K562 (cell line): ENCODE measurements around the gene CWC22. TPM values are rescaled to one million over a fixed set of nuclear protein-coding genes. Genes with fewer than 3 reads are reported as not detected.

Experiments used
- CREB5 ChIP-seq: fragments of 250-450 bp; sonication (Bioruptor Pico); IDR thresholded peaks from 2 replicates; pipeline ENCODE4 v1.5.0; 2020; ENCODE audit warnings: mild to moderate bottlenecking
- DEAF1 ChIP-seq: fragments of 450-650 bp; formaldehyde crosslinking; IDR thresholded peaks from 2 replicates; pipeline ENCODE4 v1.4.0; 2020; ENCODE audit warnings: mild to moderate bottlenecking, moderate library complexity
- HEY1 ChIP-seq: fragments of 250-450 bp; sonication (Bioruptor Pico); IDR thresholded peaks from 2 replicates; pipeline ENCODE4 v1.5.0; 2020; ENCODE audit warnings: mild to moderate bottlenecking, moderate library complexity, borderline replicate concordance
- HNRNPL ChIP-seq: fragments of 200-400 bp; formaldehyde crosslinking; IDR thresholded peaks from 2 replicates; pipeline ENCODE4 v1.6.1; 2017; ENCODE audit warnings: low read depth, mild to moderate bottlenecking, low read length
- SIX5 ChIP-seq, 2 experiments: IDR thresholded peaks; 2 replicates each; pipeline ENCODE4 v1.6.1; 2011; ENCODE audit warnings: low read length in 2 of 2, borderline replicate concordance in 1 of 2, low read depth in 1 of 2, mild to moderate bottlenecking in 1 of 2, moderate library complexity in 1 of 2; ENCODE audit not compliant: insufficient read depth in 1 of 2
- U2AF2 ChIP-seq: fragments of 200-400 bp; formaldehyde crosslinking; optimal IDR thresholded peaks from 2 replicates; pipeline ENCODE3; 2017; ENCODE audit warnings: low read depth, mild to moderate bottlenecking, low read length
- ZBTB40 ChIP-seq, 2 experiments: fragments of 450-650 bp in 1 of 2; sonication (generic) in 1 of 2; formaldehyde crosslinking in 1 of 2; IDR thresholded peaks; 2 replicates each; pipeline versions ENCODE4 v1.7.1 to v1.9.0; 2016 to 2022; ENCODE audit warnings: inconsistent platforms in 1 of 2, mild to moderate bottlenecking in 1 of 2, missing genetic modification reagents in 1 of 2
- polyA plus RNA-seq, 8 experiments: library from polyadenylated mRNA; depleted of rRNA in 4 of 8; stranded (reverse) in 5 of 8; unstranded in 3 of 8; fragments of >200 nt; fragmentation: Nextera tagmentation in 2 of 8; fragmentation: Illumina TruSeq in 1 of 8; extraction: Ambion mirVana in 2 of 8; extraction: Trizol in 1 of 8; gene quantifications; 2 replicates each; pipeline versions ENCODE4 v1.2.1 to v1.2.3, GENCODE V29; 2011 to 2014; ENCODE audit warnings: inconsistent platforms in 1 of 8, missing spikeins in 1 of 8
- total RNA-seq, 7 experiments: library from RNA; depleted of rRNA in 6 of 7; stranded (reverse); fragments of >200 nt in 6 of 7; fragmentation: Illumina TruSeq in 2 of 7; extraction: Trizol in 2 of 7; gene quantifications; 2 replicates each; pipeline versions ENCODE4 v1.2.1 to v1.2.3, GENCODE V29; 2011 to 2021; ENCODE audit warnings: low replicate concordance in 1 of 7

CWC22 gene
- total and polyA plus RNA-seq, 9 of the 15 experiments (the other 6 are each of a cell fraction or from before 2014, with no cell fraction given), result 14.5 to 54.2 (median 36.7) TPM

- TF ChIP-seq DEAF1 (no peak), U2AF2 (no peak), HEY1 (no peak), ZBTB40 (IDR thresholded peaks at IDR 0.05) (no peak), ZBTB40 (CRISPR knock-in tag; IDR thresholded peaks at IDR 0.05) (no peak), CREB5 (CRISPR knock-in tag) (no peak), HNRNPL (no peak), SIX5 (IDR thresholded peaks at IDR 0.05; ENCODE audit: borderline replicate concordance in 1 of 2, insufficient read depth in 1 of 2, low read depth in 1 of 2, low read length in 2 of 2) (no peak)
Measured at GRCh38 chr2:180001726-180002125, 5.4 kb downstream of the CWC22 start (continued).
